Measurements from ENCODE around the gene MXRA8.
"Not testable (repeated sequence)": the region's sequence is repeated elsewhere in the genome, so short reads cannot be mapped to it uniquely, and the experiment has no call there.

Gene MXRA8

DNA sequence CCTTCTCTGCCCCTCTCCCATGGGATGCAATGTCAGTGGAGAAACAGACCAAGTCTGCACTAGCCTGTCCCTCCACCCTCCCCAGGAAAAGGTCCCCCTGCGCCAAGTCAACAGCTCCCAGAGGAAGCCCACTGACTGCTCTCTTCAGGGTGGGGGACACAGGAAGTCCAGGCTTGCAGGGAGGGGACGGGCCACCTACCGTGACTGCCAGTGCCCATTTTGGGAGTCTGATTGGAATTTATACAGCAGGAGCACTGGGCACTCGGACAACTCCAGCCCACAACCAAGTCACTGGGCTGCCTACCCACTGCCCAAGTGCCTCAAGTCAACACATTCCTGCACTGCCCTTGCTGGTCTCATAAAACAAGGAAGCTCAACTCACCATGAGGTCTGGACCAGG is 34.7 kb upstream of the MXRA8 start:
- no peak for DNase-seq (ENCODE audit: low read depth)

DNA sequence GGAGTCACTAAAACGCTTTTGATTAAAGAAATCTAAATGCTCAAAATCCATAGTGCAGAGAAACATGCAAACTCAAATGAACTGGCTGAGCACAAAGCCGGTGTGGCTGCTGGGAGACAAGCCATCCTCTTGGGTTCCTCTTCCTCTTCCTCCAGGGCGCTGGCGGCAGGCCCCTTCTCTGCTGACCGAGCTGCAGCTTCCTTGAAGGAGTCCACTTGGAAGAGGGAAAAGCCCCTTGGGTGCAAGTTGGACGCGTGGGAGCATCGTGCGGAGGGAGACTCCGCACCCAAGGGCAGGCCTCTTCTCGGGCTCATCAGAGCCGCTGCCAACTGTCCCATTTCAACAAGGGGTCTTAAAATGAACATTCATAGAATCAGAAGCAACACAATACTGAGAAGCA is 32.9 kb upstream of the MXRA8 start:
- no peak for DNase-seq (ENCODE audit: low read depth)

DNA sequence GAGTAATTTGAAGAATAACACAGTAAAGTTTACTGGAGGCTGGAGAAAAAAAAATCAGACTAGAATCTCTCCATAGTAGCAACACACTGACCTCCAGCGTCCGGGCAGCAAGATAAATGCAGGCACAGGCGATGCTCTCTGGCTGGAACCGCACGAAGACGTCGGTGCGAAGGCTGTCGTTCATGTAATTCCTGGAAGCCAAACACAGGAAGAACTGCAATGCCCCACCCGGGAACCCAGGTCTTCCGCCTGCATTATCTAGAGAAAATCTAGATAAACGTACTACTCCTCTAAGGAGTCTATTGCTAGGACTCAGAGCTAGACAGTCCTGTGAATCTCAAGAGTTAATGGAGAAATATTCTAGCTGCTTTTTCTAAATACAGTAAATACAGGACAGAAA is 32.3 kb upstream of the MXRA8 start:
- no peak for DNase-seq (ENCODE audit: low read depth)

DNA sequence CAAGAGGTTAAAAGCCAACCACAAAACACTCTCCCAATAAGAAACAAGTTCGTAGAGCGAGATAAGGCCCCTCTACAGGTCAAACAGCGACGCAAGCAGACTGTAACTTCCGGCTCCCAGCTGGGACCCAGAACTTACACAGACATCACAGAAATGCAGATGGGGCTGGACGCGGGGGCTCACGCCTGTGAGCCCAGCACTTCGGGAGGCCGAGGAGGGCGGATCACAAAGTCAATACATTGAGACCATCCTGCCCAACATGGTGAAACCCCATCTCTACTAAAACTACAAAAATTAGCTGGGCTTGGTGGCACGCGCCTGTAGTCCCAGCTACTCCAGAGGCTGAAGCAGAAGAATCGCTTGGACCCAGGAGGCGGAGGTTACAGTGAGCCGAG is 29.7 kb upstream of the MXRA8 start:
- DNase-seq (ENCODE audit: low read depth) = no peak

DNA sequence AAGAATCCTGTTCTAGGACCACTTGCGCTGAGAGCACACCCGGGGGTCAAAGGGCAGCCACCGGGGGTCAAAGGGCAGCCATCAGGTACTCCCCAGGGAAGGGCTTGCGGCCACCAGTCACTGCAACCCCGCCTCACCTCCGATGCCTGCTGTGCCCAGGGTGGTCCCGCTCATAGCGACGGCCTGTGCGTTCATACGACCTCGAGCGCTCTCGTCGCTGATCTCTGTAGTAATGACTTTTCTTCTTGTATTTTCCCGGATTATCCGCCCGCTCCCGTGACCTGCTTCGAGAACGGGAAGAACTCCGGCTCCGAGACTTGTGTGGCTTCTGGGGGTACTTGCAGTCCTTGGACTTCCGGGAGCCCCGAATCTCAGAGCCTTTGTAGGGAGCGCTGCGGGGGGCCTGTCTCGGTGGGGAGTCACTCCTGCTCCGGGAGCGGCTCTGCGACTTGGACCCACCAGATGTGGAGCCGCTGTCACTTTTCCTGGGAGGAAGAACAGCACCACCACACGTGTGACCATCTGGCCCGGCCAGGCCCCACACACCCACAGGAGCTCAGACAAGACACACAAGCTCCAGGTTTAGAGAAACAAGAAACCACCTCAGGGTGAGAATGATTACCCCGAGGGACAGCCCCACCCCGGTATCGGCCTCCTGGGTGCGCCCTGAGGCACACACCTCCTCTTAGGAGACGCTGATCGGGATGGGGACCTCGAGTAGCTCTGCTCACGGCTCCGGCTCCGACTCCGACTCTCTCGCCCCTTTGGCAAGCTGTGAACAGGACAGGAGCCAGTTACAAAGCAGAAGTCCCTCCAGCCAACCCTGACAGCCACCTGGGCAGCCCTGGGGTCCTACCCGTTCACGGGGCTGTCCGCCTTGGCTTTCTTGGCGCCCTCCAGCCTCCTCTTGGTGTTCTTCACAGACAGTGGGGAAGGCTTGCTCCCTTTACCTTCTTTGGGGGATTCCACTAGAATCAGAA is 29.0 kb upstream of the MXRA8 start:
- DNase-seq (ENCODE audit: low read depth) = no peak

- no peak for DNase-seq (ENCODE audit: low read depth)
Observed at GRCh38 chr1:1385931-1386330, 27.6 kb upstream of the MXRA8 start.

- not testable (repeated sequence) for DNase-seq (ENCODE audit: low read depth)
Observed at GRCh38 chr1:1385339-1385738, 27.0 kb upstream of the MXRA8 start.

DNA sequence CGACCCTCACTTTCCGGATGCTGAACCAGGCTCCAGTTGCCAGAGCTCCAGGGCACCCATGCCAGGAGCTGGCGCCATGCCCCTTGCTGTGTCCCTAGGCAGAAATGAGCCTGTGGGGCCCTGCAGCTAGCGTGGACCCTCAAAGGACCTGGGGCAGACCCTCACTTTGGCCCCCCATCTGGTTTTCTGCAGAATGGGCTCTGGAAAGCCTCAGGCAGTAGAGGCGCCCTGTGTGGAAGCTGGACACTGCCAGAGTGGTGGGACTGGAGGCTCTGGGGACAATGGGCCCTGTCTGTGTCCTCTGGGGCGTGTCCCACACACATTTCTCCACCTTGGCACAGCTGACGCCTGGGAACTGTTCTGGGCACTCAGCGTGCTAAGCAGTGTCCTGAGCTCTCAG is 22.9 kb upstream of the MXRA8 start:
- DNase-seq (ENCODE audit: low read depth) = no peak

DNA sequence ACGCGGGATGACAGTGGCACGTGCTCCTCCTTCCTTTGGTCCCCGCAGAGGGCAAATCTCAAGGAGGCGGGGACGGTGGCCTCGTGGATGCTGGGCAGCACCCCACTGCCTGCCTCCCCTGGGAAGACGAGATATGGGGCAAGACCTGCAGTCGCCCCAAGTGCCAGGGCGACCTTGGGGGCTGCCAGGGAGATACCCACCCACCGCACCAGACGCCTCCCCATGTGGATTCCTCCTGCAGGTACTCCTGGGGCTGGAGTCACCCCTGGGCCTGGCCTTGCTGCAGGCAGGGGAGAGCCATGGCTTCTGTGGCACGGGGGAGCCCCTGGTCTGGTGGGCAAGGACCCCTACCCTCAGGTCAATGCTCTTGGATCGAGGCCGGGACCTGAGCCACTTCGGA is 22.5 kb upstream of the MXRA8 start:
- no peak for DNase-seq (ENCODE audit: low read depth)

DNA sequence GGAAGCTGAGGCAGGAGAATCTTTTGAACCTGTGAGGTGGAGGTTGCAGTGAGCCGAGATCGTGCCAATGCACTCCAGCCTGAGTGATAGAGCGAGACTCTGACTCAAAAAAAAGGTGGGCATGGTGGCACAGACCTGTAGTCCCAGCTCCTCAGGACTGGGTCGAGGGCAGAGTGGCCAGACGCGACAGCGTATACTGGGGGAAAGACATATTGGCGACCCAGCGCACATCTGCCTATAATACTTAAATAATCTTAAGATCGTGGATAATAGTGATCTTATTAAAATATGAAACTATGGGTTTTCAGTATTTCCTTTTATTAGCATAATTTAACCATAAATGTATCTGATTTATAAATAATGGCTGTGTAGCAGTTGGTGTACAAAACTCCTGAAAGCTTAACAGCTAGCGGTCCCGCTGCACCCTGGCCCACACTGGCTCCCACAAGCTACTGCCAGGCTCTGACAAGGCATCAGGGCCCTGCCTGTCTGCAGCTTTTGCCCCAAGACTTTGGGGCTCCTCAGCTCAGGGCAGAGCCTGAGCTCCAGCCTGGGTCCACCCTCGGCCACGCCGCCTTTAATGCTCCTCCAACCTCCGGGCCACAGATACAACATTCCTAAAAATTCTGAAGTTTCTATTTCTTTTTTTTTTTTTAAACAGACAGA is 19.3 kb upstream of the MXRA8 start:
- no peak for DNase-seq (ENCODE audit: low read depth)

DNA sequence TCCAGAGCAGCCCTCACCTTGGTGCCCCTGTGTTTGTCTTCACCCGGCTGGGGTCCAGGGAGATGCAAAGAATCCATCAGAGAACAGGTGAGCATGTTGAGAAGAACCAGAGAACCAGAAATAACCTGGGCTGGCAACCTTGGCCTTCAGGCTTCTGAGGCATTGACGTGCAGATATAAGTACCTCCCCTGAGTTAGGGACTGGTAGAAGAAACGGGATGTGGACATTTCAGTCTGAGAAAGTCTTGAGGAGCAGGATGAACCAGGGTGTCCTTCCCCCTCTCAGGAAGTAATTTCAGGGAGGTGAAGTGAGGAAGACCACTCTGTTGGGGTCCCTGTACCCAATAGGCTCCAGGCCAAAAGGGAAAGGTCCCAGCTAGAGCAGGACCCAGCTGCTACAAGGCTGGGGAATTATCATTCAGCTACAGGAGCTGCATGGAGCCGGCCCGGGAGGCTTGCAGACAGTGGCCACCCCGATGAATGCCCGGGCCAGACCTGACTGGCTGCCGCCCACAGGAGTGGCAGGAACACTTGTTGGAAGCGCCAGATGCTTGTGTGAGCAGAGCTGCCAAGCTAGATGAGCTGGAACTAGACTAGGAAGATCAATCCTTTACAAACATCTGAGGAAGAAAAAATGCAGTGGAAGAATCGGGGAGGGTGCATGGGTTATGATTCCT is 18.3 kb upstream of the MXRA8 start:
- no peak for DNase-seq (ENCODE audit: low read depth)

- DNase-seq (ENCODE audit: low read depth) = peak; percentile 100
Observed at GRCh38 chr1:1374929-1375662, 16.7 kb upstream of the MXRA8 start, which contains the start of gene AURKAIP1. Gene AURKAIP1 (minus strand): TSS chr1:1375207. CDS start chr1:1374756, 451 bp downstream.

DNA sequence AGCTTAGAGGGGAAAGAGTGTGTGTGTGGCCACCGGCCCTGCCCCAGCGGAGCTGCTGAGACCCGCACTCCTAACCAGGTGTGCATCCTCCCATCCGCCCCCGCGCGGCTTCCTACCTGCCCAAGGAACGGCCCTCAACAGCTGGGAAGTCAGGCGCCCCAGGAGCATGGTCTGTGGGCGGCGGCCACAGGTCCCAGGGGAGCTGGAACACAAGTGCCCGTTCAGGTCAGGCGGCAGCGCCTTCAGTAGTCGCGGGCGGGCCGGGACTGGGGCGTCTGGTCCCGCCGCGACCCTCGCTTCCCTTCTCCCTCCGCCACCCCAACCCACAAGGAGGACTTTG is 16.2 kb upstream of the MXRA8 start:
- no peak for DNase-seq (ENCODE audit: low read depth)

- DNase-seq (ENCODE audit: low read depth) = no peak
Observed at GRCh38 chr1:1373815-1374588, 15.6 kb upstream of the MXRA8 start.

DNA sequence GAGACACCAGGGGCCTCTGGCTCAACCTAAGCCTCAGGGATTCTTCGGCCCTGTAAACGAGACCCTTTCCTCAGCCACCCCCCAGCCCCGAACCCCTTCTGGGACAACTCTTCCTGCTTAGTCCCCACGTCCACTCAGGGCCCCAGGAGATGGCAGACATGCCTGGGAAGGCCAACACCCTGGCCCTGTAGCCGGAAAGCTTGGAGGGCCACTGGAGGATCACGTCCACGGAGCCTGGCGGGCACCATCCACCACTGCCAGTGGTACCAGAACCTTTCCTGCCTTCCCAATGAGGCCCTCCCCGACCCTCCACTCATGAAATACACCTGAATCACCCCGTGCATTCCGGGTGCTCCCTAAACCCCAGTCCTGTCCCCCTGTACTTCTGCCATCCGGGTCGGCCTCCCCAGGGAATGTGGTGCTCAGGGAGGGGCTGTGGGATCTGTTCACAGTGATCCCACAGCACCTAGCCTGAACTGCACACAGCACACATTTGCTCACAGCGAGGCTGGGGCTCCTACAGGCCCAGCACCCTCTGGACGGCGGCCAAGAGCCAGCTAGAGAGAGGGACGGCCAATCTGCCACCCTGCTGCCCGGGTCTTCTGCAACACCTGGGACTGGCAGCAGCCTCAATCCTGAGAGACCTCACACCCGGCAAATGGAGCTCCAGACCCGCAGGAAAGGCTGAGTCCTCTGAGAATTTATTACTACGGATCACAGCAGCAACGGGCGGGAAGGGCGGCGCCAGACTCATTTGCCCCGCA is 14.9 kb upstream of the MXRA8 start:
- no peak for DNase-seq (ENCODE audit: low read depth)

DNA sequence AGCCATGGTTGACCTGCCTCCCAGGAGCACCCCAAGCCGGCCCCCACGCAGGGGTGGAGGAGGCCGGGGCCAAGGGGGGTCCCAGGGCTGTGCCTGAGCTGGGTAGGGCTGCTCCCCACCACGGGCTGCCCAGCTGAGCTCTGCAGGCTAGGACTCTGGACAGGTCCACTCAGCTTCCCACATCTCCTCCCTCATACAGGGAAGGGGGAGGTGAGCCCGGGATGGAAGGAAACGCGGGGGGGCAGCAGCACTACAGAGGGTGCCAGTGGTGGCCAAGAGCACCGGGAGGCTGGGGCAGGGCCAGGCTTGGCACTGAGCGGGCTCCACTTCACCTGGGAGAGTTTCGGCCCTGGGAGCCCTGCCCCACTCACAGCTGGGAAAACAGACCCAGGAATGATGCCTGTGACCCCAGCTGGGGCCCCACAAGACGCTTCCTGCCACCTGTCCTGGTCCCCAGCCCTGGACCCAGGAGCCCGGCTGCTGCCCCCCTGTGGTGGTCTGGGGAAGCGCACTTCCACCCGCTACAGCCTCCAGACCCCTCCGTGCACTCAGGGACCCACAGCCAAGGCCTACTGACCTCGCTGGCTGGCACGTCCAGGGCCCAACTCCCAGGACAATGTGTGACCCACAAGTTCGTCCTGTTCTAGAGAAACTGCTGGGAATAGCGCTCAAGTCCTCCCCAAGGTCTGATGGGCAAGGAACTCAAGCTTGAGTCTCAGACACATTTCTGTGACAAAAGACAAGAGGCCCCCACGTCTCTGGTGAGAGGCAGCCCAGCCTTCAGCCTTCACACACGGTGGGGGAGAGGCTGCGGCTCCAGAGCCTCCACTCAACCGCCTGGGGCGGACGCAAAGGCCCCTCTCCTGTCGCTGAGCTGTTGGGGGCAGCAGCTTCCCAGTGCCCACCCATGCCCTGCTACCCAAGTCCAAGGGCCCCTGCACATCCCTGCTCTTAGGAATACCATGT is 13.7 kb upstream of the MXRA8 start:
- DNase-seq (ENCODE audit: low read depth) = peak; percentile 63

DNA sequence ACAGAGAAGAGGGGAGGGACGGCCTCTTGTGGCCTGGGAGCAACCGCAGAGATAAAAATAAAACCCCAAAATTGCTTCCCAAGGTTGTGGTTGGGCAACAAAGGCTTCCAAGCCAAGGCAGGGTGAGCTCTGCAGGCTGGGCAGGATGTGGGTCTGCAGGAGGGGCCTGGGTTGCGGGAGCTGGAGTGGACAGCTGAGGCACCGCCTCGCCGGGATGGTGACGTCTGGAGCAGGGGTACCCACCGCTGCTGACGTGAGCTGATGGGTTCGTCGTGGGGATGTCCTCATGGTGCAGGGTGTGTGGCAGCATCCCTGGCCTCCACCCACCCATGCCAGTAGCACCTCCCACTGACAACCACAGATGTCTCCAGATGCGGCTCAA is 13.0 kb upstream of the MXRA8 start:
- no peak for DNase-seq (ENCODE audit: low read depth)

- no peak for DNase-seq (ENCODE audit: low read depth)
Observed at GRCh38 chr1:1370771-1371300, 12.5 kb upstream of the MXRA8 start.

GRCh38 chr1:1370094-1370493 is 11.7 kb upstream of the MXRA8 start:
- DNase-seq (ENCODE audit: low read depth) = not testable (repeated sequence)

Measured in ELR (cell line).